ENCODE data around the gene FLOT1. TPM values are rescaled to one million over a fixed set of nuclear protein-coding genes. Genes with fewer than 3 reads are reported as not detected.

The FLOT1 gene
- total RNA-seq, 1 donor from 2014 or later: 207 TPM

DNA sequence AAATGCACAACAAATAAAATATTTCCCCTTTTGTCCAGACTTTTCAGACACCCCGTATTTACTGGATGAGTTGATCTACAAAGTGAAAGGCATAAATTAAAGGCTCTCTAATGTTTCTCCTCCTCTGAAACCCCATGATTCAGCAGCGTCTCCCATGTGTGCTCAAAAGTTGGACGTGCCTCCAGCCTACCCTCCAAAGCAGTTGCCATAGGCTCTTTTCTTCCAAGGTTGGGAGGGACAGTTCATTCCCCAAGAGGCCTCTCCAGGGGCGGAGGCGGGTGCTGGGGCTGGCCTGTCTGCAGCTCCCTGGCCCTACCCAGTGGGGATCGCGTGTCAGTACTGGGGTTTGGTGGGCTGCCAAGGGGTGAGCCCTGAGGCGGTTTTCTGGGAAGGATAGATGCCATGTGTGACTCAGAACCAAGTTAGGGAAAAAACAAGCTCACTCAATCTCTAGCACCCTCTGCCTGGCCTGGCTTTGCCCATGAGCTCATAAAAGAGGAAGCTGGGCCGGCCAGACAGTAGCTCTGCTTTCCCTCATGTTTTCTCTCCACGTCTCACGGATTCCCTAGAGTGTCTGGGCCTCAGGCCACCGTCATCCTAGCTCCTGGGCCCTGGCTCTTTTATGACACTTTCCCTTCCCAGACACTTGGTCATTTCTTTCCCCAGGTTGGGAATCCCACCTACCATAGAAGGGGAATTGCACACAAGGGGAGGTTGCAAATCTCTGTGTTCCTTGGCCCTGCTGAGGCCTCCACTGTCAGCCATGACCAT is 9.9 kb upstream of the FLOT1 start:
- peak; percentile 93 for ATAC-seq (ENCODE audit: poor library complexity)
- intact Hi-C loops (cut with DNase I): no loop called here
- peak; percentile 94 for DNase-seq

DNA sequence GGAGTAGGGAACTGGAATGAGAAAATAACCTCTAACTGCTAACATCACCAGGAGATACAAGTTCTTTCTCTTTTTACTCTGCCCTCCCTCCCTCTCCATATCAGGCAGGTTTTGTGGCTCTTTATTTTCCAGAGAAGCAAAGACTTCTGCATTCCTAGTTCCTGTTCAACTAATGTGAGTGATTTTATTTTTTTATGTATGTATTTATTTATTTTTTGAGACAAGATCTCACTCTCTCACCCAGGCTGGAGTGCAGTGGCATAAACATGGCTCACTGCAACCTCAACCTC is 7.8 kb upstream of the FLOT1 start:
- intact Hi-C loops (cut with DNase I): no loop called here
- ATAC-seq (ENCODE audit: poor library complexity): no peak
- DNase-seq: no peak

DNA sequence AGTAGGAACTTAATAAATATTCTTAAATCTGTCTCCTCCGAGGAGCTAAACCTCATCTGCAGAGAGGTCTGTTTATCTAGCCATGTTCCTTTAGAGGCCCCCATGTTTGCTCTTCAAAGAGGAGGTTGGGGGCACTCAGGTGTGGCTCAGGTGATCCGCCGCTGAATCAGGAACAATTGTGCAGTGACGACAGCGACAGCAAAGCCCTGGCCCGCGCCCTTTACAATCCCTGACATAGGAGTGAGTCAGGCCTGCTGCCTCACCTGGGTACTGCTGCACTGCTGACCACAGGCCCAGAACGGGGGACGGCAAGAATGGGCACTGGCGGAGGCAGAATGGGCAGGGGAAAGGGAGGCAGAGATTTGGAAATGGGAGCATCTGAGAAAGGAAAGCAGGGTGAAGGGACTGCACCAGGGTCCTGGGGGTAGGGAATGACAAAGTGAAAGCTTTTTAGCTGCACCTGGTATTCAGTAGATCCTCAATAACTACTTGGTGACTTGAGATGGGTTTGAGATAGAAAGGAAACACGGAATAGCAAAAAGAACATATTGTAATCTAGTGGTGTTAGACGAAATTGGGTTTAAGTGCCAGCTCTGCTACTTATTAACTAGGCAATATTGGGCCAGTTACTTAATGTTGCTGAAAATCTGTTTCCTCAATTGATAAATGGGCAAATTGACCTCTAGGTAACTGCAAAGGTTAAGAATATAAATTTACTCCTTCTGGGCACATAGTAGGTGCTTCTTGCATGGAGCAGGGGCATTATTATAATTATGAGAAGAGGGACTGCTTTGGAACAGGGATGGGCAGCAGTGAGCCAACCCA is 7.3 kb upstream of the FLOT1 start:
- intact Hi-C loops (cut with DNase I): loop anchor here (10.0 kb wide), 1 partner anchor 335 kb away; no protein-coding TSS in a partner anchor
- ATAC-seq (ENCODE audit: poor library complexity) (no peak), DNase-seq (no peak)

DNA sequence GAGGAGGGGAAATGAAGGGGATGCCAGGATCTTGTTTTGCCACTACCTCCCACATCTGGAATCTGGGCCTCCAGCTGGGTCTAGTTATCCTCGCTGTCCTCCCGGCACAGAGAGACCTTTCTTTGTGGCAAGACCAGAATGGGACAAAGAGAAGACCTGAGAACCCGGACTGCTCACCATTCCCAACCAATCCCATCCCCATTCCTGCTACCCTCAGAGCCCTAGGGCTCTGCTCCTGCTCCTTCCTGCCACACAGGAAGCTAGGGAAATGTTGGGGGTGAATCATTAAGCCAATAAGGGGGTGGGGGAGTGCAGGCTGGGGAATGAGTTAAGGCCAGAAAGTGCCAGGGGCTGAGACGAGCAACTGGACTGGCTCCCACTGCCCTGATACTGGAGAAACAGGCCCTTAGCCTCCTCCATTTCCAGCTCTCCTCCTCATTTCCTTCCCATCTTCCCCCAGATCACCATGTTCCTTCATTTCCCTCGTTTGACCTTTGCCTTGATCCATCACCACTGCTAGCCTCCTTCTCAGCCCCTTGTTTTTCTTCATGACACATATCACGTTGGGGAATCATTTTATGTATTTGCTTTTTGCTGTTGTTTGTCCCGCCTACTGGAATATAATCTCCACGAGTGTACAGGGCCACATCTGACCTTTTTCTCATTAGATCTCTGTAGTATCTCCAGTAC is 6.5 kb upstream of the FLOT1 start:
- no peak for ATAC-seq (ENCODE audit: poor library complexity)

DNA sequence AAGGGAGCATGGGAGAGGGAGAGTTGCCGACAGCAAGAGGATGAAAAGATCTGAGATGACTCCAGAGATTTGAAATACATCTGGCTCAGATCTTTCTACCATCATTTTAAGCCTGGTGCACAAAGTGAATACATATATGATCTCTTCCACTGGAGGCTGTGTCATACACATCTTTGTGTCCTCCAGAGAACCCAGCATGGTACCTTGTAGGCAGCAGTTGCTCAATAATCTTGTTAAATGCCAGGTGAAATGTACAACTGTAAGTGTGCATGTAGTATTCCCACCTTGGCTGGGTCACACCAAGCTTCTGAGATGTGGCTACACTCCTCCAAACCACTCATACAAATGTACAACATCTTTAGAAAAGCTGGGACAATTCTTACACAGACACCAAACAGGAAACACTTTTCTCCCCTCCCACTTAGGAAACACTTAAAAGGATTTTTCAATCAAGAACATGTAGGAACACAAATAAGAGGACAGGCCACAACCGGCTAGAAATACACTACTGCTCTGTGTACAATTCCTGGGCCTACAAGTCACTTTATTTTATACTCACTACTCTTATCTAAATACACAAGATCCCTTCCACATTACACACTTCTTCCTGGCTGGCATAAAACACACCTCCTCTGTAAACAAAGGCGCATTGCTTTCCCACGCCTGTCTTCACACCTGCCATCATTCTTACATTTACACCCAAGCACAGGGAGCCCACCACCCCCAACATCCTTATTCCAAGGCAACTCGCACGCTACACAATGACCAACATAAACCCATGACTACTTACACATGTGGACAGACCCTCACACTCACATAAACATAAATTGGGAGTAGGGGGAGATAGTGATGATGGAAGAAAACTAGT is 5.6 kb upstream of the FLOT1 start:
- intact Hi-C loops (cut with DNase I): loop anchor here (10.0 kb wide), 1 partner anchor 337 kb away; no protein-coding TSS in a partner anchor
- no peak for DNase-seq
- no peak for ATAC-seq (ENCODE audit: poor library complexity)

More for the DNA sequence above, 6.5 kb upstream of the FLOT1 start:
- intact Hi-C loops (cut with DNase I): loop anchor here (10.0 kb wide), 1 partner anchor 336 kb away; no protein-coding TSS in a partner anchor
- DNase-seq: no peak

DNA sequence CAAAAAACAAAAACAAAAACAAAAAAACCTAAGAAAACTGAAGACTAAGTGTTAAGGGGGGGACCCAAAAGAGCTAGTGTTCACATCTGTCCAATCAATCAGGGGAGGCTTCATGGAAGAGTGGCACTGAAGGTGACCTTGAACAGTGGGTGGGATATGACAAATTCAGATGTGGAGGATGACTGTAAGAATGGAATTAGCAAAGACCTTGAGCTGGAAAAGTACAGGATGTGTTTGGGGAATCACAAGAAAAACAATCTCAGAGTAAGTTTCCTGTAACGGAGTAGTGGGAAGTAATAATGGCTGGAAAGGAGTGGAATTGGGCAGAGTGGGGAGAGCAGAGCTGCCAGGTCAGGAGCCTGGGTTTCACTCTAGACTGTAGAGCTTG is 4.8 kb upstream of the FLOT1 start:
- DNase-seq (no peak), ATAC-seq (ENCODE audit: poor library complexity) (no peak)
- intact Hi-C loops (cut with DNase I): loop anchor here (10.0 kb wide), 1 partner anchor 338 kb away; no protein-coding TSS in a partner anchor

DNA sequence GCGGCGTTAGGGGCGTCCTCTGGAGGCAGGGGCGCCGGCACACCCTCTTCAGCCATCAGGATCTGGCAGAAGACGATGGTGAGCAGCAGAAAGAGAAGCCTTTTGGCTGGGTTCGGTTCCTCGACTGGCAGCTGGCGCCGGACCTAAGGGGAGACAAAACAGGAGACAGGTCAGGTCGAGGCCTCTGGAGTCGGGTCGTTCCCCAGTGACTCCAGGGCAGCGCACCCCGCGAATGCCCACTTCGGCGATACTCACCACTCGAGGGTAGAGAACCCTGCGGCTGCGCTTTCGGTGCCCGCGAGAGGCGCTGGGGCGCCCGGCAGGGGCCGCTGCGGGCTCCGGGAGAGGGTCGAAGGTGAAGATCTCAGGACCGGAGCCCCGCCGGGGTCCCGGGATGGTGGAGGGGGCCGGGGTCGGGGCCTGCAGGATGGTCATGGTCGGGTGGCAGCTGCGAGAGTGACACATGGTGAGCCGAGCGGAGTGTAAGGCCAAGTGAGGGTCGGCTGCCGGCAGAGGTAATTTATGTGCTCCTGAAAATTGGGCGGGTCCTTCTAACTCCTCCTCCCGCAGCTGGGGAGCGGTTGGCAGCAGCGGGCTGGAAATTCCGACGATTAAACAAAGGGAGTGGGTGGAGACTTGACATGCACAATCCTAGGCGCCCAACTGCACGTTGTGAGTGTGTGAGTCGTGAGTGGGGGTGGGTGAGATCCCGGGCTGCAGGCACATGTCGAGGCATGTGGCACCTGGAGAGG is 1.7 kb upstream of the FLOT1 start, which contains the start of gene IER3:
TSS of gene IER3 (minus strand) at position 494 of the 752 bp plus-strand sequence. CDS start at position 465, 29 bp downstream.
- intact Hi-C loops (cut with DNase I): loop anchor here (5.0 to 10.0 kb wide), 3 partner anchors 78 to 341 kb away; partner anchors contain the start of gene DDR1
- ATAC-seq (ENCODE audit: poor library complexity): peak; percentile 61
- DNase-seq: peak; percentile 88

DNA sequence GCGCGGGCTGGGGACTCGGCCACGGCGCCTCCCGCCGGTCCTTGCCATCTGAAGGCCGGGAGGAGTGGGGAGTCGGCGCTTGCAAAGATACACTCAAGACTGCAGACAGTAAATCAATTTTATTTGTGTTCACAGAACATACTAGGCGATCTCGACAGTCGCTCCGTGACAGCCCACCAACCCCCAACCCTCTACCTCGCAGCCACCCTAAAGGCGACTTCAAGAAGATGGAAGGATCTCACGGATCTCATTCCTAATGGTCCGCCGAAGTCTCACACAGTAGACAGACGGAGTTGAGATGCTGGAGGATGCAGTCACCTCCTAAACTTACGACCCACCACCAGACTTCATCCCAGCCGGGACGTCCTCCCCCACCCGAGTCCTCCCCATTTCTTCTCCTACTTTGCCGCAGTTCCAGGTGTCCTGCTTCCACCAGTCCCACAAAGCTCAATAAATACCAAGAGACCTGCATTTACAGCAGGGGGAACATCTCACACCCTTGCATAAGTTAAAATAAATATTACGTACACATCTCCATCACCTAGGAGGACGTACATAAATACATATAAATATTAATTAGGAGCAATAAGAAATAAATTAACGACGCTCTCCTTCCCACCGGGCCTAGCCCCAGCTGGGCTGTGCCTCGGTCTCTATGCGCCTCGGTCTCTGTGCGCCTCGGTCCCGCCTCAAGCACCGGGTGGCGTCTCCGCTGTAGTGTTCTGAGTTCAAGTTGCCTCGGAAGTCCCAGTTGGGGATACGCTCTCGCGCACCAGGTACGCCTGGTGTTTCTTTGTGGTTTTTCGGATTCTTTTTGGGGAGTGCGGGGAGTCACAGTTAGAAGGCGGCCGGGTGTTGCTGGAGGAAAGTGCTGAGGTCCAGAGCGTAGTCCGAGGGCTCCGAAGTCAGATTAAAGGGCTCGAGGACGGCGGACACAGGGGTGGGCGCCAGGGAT is 889 bp upstream of the FLOT1 start:
- intact Hi-C loops (cut with DNase I): loop anchor here (5.0 to 10.0 kb wide), 3 partner anchors 79 to 341 kb away; partner anchors contain the start of gene DDR1

DNA sequence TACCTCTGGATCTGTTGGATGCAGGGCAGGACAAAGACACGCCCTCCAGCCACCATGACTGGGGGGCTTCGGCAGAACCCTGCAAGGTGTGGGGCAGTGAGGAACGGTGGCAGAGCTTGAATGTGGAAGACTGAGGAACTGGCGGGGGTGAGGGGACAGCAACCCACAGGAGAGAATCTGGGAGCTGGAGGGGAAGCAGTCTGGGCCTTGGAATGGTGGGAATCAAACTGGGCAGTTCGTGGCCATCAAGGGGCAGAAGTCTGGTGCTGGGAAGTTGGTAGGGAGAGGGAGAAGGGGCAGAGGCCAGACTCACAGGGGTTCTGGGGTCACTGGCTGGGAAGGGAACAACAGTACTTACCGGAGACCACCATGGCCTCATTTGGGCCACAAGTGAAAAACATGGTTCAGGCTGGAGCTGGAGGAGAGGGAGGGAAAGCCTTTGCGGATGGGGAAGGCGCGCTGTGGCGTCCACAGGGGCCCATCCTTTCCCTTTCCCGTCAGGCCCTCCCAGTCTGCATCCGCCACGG is 635 bp downstream of the FLOT1 start:
- intact Hi-C loops (cut with DNase I): loop anchor here (5.0 to 10.0 kb wide), 3 partner anchors 80 to 343 kb away; partner anchors contain the start of gene DDR1
- ATAC-seq (ENCODE audit: poor library complexity) (peak; percentile 23), DNase-seq (no peak)

More for the DNA sequence above, 889 bp upstream of the FLOT1 start:
- DNase-seq: peak; percentile 64
- ATAC-seq (ENCODE audit: poor library complexity): peak; percentile 30

DNA sequence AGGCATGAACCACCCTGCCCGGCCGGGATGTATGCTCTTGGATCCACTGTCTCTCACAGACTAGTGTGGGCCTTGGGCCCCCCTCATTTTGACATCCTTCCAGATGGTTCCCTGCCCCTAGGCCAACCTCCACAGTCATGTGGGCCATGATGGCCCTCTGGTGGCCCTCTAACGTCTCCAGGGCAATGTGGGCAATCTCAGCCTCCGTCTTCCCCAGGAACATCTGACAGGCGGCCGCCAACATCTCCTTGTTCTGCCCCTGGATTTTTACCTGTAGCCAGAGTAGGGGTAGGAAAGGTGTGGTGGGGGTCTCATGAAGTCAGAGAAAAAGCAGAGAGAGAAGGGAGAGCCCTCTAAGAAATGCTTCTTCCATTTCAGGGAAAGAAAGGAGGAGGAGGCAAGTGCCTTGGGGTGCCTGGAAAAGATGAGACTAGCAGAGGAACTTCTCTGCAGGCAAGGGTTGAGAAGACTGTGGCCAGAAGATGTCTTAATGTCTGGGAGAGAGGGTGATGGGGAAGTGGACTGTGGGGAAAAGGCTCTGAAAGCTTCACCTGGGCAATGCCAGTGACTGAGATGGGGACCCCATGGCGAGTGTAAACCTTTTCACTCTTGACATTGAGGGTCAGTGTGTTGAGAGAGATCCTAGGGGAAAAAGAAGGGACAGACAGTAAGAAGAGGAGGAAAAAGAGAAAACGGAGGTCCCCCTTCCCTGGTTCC is 1.3 kb downstream of the FLOT1 start:
- ATAC-seq (ENCODE audit: poor library complexity): no peak

DNA sequence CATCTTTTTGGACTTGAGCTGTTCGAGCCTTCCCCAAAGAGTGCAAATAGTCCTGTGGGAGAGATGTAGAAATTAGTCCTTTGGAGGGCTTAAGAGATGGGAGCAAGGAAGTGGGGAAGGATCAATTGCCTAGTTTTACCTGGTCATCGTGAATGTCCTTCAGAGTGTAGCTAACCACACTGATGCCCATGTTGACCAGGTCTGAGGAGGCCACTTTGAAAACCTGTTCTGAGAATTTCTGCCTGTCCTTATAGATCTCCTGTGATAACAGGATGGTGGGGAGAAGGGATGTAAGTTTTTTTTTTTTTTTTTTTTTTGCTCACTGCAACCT is 2.0 kb downstream of the FLOT1 start:
- no peak for ATAC-seq (ENCODE audit: poor library complexity)
- DNase-seq: no peak
- intact Hi-C loops (cut with DNase I): loop anchor here (5.0 to 10.0 kb wide), 3 partner anchors 82 to 344 kb away; partner anchors contain the start of gene DDR1

More for the DNA sequence above, 1.3 kb downstream of the FLOT1 start:
- DNase-seq: no peak
- intact Hi-C loops (cut with DNase I): loop anchor here (5.0 to 10.0 kb wide), 3 partner anchors 81 to 344 kb away; partner anchors contain the start of gene DDR1

DNA sequence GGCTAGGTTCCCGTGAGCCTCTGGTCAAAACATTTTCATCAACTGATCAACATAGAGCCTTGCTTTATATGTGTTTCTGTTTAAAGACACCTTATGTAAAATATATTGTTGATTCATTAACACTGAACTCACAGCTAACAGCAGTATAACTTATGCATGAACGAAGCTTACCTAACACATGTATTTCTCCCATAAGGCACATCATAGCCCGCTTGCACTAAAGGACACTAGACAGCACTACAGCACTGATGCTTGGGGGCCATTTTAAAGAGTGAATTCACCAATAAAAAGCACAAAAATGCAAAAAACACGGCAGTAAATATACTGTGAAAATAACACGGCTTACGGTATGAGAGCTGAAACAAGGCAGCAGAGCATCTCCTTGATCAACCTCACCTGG is 4.0 kb downstream of the FLOT1 start:
- intact Hi-C loops (cut with DNase I): no loop called here
- no peak for DNase-seq
- ATAC-seq (ENCODE audit: poor library complexity): no peak

DNA sequence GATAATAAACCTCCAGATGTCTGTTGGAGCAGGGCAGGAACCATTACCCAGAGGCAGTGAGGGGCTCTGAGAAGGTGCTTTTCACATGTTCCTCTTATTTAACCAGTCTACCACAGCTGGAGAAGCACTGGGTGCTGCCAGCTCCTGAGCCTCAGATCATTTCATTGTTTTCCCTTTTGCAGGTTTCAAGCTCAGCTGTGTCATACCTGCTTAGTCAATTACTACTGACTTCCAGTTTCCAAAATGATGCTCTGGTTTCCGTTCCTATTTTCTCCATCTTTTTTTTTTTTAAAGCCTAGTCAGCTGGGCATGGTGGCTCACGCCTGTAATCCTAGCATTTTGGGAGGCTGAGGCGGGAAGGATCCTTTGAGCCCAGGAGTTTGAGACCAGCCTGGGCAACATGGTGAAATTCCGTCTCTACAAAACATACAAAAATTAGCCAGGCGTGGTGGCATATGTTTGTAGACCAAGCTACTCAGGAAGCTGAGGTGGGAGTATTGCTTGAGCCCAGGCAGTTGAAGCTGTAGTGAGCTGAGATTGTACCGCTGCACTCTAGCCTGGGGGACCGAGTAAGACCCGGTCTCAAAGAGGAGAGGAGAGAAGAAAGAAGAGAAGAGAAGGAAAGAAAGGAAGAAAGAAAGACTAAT is 6.7 kb downstream of the FLOT1 start:
- DNase-seq: no peak
- ATAC-seq (ENCODE audit: poor library complexity): no peak
- intact Hi-C loops (cut with DNase I): no loop called here

DNA sequence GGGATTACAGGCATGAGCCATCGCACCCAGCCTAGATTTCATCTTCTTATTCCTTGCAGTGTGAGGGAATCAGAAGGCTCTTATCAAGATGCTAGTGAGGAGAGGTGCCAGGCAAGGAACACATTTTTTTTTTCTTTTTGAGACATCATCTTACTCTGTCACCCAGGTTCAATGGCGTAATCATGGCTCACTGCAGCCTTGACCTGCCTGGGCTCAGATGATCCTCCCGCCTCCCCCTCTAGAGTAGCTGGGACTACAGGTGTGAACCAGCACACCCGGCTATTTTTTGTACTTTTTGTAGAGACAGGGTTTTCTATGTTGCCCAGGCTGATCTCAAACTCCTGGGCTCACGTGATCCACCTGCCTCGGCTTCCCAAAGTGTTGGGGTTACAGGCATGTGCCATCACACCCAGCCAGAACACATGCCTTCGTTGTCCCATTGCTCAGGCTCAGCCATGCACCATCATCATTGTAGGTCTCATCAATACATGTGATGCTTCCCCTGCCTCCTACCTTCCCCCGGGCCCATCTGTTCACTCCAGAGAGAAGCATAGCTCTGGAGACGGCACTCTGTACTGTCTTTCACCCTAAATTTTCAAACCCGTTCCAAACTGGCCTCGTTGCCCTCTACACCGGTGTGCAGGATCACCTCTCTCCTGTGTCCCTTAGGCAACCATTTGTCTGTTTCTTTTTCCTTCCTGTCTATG is 10.1 kb downstream of the FLOT1 start:
- no peak for DNase-seq
- no peak for ATAC-seq (ENCODE audit: poor library complexity)
- intact Hi-C loops (cut with DNase I): no loop called here

Data from Right ventricle myocardium superior (tissue), 1 donor.